ENCODE measurements around the gene COASY. TPM values are rescaled to one million over a fixed set of nuclear protein-coding genes. Genes with fewer than 3 reads are reported as not detected.

COASY gene
- polyA plus RNA-seq = 10 to 100 TPM; 53.3 to 71.0 (median 59.7) TPM

DNA sequence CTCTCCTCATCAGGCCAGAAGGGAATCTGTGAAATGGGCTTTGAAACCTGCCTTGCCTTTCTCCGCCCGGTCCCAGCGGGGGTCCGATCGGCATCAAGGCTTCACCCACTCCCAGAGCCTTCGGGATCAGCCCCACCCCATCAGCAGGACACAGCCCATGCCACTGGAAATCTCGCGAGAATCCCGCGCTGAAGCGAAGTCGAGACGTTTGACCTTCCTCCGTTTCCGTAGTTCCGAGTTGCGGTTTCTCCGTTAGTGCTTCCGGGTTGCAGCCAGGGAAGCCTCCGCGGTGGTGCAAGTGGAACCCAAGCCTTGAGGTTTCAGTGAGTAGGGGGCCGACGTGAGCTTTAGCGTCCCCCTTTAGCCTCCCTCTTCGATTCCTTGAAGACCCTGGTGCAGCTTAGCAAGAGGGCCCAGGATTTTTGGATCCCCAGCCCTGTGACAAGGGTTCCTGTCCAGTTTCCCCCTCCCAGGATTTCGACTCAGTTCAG lies at the start of gene COASY:
Gene COASY, plus strand, starts transcription at position 252 of the 491 bp plus-strand sequence. CDS start 475 bp downstream, outside the sequence.
- H3K27ac ChIP-seq (ENCODE audit: low read depth, low read length) = peak within 1 kb of the TSS; percentile 97
- WGBS, 3 donors = 0 to 1% (median 1%) methylated on average over 26 of the region's 26 CpGs

DNA sequence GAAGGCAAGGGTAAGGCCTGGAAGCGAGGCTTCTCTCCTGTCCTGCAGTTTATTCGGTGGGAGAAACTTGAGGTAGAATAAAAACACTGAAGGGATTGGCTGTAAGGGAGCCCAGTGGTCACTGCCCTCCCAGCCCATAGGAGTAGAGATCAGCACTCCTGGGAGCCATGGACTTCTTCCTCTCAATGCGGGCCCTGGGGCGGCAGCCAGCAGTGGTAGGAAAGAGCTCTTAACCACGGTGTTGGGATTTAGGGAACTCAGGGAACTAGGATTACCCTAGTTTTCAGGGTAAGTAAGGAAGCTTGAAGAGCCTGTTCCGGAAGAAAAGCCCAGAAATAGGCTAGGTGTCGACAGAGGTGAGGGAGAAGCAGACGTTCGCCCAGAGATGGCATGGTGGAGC lies 49.7 kb upstream of the COASY start:
- H3K27ac ChIP-seq (ENCODE audit: low read depth, low read length) = no peak overlapping the region
- 63 to 86% (median 69%) methylated on average over 9 of the region's 9 CpGs for WGBS, 3 donors

DNA sequence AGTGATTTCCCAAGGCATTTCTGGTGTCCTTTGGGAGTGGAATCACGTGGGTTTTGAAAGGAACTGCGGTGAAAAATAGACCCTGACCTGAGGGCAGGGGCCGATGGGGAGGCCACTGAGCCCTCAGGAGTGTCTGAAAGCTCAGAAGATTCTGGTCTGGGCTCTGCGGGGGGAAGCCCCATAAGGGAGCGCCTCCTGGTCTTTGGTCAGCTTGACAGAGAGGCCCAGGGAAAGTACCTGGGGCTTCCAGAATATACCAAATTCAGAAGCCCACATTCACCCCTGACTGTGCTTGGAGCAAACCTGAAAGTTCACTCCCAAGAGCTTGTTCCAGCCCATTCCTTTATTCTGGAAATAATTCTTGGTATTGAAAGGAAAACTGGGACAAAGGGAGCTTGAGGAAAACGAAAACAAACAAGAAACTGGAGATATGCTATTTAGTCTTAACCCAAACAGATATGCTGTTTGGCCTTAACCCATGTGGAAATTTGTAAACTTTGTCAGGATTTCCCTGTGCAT lies 49.2 kb upstream of the COASY start:
- WGBS, 3 donors = 42 to 77% (median 53%) methylated on average over 6 of the region's 6 CpGs
- no peak overlapping the region for H3K27ac ChIP-seq (ENCODE audit: low read depth, low read length)

DNA sequence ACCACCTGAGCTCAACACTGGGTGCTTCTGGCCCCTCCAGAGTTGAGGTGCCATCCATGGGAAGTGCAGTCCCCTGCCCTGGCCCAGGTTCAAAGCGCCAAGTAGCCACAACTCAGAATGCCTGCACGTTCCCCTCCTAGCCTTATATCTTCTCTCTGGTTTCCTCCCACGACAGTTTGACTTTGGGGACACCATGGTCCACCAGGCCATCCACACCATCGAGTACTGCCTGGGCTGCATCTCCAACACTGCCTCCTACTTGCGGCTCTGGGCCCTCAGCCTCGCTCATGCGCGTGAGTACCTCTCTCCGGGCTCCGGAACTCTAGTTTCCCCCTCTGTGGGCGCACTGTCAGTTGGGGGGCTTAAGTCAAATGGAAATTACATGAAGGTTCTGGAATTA lies 48.3 kb upstream of the COASY start:
- H3K27ac ChIP-seq (ENCODE audit: low read depth, low read length) = no peak overlapping the region

DNA sequence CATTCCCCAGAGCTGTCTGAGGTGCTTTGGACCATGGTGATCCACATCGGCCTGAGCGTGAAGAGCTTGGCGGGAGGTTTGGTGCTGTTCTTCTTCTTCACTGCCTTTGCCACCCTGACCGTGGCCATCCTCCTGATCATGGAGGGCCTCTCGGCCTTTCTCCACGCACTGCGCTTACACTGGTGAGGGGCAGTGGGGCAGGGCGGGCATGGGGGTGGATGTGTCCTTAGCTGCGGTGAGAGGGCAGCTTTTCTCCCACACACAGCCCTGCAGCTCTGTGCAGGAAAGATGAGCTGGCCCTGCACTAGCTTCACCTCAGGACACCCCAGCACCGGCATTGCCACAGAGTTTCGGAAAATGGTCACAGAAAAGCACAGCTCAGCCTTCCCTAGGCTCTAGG lies 47.7 kb upstream of the COASY start:
- H3K27ac ChIP-seq (ENCODE audit: low read depth, low read length) = no peak overlapping the region
- WGBS, 3 donors = 90 to 93% (median 91%) methylated on average over 11 of the region's 11 CpGs

More for the DNA sequence above, 48.3 kb upstream of the COASY start:
- 92 to 94% (median 93%) methylated on average over 11 of the region's 11 CpGs for WGBS, 3 donors

DNA sequence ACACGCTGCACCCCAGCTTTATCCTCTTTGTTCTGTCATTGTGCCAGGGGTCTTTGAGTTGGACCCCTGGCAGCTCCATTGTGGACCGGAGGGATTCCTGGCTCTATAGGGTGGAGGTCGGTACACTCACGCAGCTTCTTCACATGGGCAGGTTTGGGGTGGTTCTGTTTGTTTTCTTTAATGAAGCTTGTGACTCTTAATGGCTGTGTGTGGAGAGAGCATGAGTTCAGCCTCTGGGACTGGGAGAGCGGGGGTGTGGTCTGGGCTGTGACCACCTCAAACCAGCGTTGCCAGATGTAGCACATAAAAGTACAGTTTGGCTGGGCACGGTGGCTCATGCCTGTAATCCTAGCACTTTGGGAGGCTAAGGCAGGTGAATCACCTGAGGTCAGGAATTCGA lies 47.1 kb upstream of the COASY start:
- 71 to 92% (median 76%) methylated on average over 8 of the region's 8 CpGs for WGBS, 3 donors
- no peak overlapping the region for H3K27ac ChIP-seq (ENCODE audit: low read depth, low read length)

DNA sequence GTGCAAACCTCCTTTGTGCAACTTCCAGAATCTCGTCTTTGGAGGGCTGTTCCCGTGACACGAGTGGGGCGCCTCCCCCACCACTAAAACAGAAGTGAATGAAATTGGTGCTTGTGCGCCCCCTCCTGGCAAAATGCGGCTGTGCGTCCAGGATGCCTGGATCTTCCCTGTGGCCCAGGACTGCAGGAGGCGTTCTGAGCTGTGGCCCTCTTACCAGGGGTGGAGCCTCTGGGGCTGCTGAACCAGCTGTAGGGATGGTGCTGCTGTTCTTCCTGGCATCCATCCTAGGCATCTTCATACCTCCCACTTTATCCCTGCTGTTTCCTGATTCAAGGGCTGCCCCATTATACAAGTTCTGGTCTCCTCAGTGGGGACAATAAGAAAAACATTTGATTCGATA lies 44.4 kb upstream of the COASY start:
- 3 to 30% (median 5%) methylated on average over 9 of the region's 9 CpGs for WGBS, 3 donors
- peak overlapping the region; percentile 70 for H3K27ac ChIP-seq (ENCODE audit: low read depth, low read length)

DNA sequence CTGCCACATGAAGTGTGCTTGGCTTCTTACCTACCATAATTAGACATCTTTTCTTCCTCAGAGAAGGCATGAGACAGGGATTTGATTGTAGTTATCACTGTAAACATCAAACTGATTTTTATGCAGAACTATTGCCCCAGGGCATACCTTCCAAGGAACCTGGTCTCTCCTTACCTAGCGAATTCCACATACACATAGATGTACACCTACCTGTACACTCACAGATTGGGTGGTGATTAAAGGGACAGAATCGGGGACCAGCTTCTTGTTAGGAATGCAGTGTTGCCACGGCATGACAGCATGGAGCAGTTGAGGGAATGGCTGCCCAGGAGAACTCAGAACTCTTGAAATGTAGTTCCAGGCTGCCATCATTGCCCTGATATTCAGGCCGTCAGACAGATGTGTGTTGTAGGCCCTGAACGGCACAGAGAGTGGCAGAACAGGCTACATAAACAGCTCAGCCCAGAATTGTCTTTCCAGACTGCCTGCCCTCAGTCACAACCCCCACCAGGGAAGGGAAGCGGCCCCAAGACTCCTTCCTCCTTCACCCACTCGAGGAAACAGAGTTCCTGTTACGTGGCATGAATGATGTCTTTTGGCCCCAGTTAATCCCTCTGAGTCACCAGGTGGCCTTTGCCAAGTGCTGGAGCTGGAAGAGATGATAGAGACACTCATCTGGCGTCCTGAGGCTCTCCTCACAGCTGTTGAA lies 43.7 kb upstream of the COASY start:
- 19 to 51% (median 20%) methylated on average over 9 of the region's 9 CpGs for WGBS, 3 donors
- peak overlapping the region; percentile 70 for H3K27ac ChIP-seq (ENCODE audit: low read depth, low read length)

DNA sequence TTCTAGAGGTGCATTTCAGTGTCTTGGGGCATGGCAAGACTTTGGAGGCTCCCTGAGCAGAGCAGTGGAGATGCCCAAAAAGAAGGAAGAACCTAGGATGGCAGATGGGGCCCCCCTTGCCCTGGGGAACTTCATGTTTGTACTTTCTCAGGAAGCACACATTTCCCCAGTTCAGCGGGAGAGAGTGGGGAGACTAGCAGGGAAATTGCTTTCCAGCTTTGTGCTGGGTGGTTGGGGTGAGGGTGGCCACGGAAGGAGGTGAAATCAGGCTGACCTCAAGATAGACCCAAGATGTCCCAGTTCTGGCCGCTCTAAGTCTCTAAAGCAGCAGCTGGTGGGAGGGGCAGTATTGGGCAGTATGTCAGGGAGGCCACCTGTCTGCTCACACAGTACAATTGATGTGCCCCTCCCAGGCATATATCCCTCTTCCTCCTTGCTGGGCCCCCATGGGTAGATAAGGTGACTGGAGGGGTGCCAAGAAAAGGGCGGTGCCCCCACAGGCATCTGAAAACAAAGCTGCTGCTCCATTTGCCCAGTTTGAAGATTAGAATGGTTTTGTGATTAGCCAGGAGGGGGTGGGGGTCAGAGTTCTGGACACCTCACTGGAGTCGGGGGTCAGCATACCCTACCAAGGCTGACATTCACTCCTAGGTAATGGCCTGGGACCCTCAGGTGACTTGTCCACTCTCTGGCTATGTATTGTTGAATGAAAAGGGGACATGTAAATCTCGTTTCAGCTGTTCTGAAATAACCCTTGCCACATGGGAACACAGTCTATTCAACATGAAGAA lies 43.0 kb upstream of the COASY start:
- peak overlapping the region; percentile 93 for H3K27ac ChIP-seq (ENCODE audit: low read depth, low read length)
- 16 to 53% (median 16%) methylated on average over 6 of the region's 6 CpGs for WGBS, 3 donors

DNA sequence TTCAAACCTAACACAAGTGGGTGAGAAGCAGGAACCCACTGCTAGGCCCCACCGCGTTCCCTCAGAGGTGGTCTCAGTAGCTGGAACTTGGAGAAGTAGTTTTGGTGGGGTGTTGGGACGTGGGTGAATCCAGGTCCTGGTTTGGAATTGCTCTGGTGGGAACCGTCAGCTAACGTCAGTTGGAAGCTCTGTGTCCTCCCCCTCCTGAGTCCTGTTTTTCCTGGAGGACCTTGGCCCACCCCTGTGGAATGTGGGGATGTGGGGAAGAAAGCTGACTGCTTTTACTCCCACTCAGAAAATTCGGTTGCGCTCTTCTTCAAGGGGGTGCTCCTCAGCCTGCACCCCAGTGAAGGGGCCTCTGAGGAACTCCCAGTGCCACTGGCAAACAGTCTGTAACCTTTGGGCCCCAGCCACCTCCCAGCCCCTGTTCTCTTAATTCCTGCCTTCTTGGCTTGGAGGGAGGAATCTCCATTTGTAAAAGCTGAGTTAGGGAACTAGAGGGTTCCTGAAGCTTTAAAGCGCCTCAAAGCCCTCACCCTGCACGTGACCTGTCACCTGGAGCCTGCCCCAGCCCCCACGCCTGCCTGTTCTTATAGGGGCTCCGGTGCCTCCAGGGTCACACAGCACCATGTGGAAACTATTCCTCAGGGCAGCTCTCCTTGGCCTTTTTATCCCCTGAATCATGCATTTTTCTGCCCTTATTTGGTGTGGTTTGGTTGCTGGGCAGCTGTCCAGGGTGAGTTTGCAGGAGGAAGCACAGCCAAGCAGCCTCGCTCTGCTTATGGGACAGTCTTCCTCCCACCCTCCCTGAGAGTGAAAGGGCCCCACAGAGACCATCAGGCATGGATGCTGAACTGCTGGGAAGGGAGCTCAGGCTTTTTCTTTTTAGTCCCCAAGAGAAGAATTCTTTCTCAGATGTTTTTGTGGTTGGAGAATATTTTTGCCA lies 42.1 kb upstream of the COASY start:
- 22 to 65% (median 22%) methylated on average over 12 of the region's 12 CpGs for WGBS, 3 donors
- peak overlapping the region; percentile 93 for H3K27ac ChIP-seq (ENCODE audit: low read depth, low read length)

DNA sequence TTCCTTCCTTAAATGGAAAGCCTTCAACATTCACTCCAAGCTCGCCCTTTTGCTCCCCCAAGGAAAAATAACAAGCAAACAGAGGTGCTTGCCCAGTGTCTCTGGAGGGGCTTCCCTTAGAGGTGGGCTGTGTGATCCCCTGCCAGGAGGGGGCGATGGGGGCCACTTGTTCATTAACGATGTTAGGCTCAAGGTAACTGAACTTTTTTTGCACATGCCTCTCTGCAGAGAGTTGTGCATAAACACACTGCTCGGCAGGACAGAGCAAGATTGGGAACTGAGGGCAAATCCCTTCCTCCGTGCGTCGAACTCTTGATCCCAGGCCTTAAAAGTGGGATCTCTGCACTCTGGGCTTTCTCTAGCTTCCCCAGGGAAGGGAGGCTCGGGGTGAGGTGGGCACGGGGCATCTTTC lies 41.4 kb upstream of the COASY start:
- 31 to 59% (median 32%) methylated on average over 9 of the region's 9 CpGs for WGBS, 3 donors
- H3K27ac ChIP-seq (ENCODE audit: low read depth, low read length) = peak overlapping the region; percentile 87

DNA sequence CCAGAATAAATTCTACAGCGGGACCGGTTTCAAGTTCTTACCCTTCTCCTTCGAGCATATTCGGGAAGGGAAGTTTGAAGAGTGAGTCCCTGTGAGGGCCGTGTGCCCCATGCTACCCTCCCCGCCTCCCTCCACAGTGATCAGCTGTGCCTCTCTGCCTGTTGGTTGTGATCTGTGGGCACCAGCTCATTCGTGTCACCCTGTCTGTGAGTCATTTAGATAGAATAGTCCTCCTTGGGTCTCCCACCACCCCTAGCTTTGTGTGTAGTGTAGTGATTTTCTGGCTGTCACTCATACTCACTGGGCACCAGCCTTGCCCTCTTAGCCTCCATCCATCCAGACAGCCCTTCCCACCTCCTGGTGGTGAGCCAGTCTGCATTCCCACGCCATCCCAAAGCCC lies 40.9 kb upstream of the COASY start:
- H3K27ac ChIP-seq (ENCODE audit: low read depth, low read length) = peak overlapping the region; percentile 87
- 52 to 76% (median 62%) methylated on average over 8 of the region's 8 CpGs for WGBS, 3 donors

DNA sequence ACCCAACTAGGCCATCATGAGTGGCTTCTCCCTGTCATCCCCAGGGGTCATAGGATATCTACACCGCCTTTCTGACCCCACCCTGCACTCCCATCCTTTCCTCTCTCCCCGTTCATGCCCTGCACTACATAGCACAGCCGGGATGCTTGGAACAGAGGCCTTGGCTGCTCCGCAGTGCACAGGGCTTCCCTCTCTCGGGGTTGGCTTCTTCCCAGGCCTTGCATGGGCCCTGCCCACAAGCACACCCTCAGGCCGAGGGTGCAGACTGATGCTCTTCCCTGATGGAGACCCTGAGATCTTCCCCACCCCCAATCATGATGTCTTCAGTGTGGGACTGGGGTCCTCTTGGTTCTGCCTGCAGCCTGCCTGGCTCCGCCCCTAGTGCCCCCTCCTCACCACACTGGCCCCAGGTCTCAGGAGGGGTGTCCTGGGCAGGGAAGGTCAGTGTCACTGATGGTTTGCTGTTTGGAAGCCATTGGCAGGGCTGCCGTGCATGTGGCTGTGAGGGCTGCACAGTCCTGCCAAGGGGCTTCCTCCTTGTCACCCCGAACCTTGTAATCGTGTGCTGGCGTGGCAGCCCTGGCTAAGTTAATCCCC lies 40.2 kb upstream of the COASY start:
- 44 to 76% (median 63%) methylated on average over 11 of the region's 11 CpGs for WGBS, 3 donors
- peak overlapping the region; percentile 3 for H3K27ac ChIP-seq (ENCODE audit: low read depth, low read length)

DNA sequence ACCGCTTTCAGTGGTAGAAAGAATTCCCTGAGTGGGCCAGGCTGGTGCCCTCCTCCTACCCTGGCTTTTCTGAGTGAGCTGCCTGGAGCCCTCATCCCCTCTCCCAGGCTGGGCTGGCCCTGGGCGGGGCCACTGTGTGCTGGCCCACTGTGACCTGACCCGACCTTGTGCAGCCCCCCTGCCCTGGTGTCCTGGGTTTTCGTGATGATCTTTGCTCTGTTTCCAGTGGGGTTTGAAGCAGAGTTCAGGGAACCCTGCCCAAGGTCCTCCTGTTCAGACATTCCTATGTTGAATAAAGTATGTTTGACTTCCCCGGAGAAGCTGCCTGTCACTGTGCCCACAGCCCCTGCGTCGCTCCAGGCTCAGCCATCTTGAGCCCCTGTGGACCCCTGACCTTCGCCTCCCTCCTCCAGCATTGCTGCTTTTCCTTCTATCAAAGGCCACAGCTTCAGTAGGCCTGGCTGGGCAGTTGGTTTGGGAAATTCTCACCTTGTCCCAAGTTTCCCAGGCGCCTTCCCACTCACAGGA lies 39.6 kb upstream of the COASY start:
- WGBS, 3 donors = 56 to 73% (median 68%) methylated on average over 9 of the region's 9 CpGs
- H3K27ac ChIP-seq (ENCODE audit: low read depth, low read length) = peak overlapping the region; percentile 3

DNA sequence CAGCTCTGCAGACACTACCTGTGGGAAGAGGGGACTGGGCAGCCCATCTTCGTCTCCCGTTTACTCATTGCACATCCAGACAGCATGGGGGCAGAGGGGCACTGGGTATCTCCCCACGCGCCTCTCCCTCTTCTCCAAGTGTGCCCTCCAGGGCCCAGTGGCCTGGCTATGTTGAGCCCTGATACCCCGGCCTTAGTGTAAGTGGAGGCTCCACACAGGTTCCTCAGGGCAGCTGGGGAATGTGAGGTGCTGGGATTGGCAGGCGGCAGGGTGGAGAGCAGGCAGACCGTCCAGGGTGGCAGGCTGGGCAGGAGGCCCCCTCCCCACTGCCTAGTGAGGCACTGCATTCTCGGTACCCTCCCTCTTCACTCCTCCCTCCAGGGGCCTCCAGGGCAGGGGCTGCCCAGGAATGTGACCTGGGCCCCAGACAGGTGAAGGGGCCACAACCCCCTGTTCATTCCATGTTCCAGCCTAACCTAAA lies 39.1 kb upstream of the COASY start:
- 83 to 86% (median 85%) methylated on average over 8 of the region's 8 CpGs for WGBS, 3 donors
- no peak overlapping the region for H3K27ac ChIP-seq (ENCODE audit: low read depth, low read length)

DNA sequence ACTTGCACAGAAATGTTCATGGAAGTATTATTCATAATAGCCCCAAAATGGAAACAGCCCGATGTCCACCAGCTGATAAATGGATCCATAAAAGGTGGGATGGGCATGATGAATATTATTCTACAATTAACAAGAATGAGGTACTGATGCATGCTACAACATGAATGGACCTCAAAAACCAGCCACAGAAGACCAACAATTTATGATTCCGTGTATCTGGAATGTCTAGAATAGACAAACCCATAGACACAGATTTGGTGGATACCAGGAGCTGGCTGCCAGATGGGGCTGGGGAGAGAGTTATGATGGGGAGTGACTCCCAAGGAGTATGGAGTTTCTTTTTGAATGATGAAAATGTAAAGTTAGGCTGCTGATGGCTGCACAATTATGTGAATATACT lies 36.7 kb upstream of the COASY start:
- no peak overlapping the region for H3K27ac ChIP-seq (ENCODE audit: low read depth, low read length)
- 76 to 85% (median 79%) methylated on average over 2 of the region's 2 CpGs for WGBS, 3 donors

DNA sequence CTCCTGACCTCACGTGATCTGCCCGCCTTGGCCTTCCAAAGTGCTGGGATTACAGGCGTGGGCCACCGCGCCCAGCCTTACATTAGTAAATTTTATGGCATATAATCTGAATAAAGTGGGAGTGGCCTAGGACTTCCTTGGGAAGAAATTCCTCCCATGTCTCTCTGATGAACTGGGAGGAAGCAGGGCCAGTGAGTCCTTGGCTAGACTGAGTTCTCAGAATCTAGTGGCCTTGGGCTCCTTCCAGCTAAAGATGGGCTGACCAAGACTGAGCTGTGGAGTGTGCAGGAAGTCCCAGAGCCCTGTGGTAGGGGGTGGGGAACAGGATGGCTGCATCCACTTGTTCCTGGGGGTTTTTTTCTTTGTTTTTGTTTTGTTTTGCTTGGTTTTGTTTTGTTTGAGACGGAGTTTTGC lies 35.9 kb upstream of the COASY start:
- 56 to 77% (median 68%) methylated on average over 6 of the region's 6 CpGs for WGBS, 3 donors
- no peak overlapping the region for H3K27ac ChIP-seq (ENCODE audit: low read depth, low read length)
